Stimulated activated CD8-positive, alpha-beta memory T cell treated with anti-CD3 and anti-CD28 coated beads, Interleukin-4, amount 100 ng/mL, for 48 hours (primary cell): Measurements from ENCODE around the gene AFF3.
"Not testable (repeated sequence)": the region's sequence is repeated elsewhere in the genome, so short reads cannot be mapped to it uniquely, and the experiment has no call there.

Experiments
- DNase-seq: peaks from one replicate; pipeline ENCODE4 v3.0.0-alpha.2; 2020

Gene AFF3

GRCh38 chr2:99507937-99508818, 634.2 kb downstream of the AFF3 start:
- DNase-seq = no peak

GRCh38 chr2:99504844-99505584, 637.4 kb downstream of the AFF3 start:
- DNase-seq = no peak

GRCh38 chr2:99503662-99504416, 638.6 kb downstream of the AFF3 start:
- not testable (repeated sequence) for DNase-seq

- DNase-seq = no peak
These were observed 646.4 kb downstream of the AFF3 start for GRCh38 chr2:99496021-99496420.
